ENCODE measurements around the gene ARHGAP15. TPM values are rescaled to one million over a fixed set of nuclear protein-coding genes. Genes with fewer than 3 reads are reported as not detected.

ARHGAP15 gene
- total and polyA plus RNA-seq, 7 experiments from 2014 or later = 164 to 311 (median 201) TPM

DNA sequence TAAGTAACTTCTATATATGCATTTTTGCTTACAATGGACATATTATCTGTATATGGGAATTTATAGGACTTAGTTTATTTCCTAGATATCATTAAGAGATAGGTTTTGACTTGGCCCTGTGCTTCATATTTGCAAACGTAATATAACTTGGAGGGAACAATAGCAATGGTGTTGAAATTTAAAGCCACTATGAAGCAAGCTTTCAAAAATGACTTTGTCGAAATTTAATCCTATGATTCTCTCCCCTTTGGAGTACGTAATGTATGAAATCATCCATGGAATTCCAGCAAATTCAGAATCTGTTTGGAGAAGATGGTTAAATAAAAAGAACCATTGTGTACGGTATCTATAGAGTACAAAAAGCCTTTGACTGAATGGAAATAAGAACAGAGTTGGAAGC is 486.3 kb downstream of the ARHGAP15 start:
- Histone ChIP-seq H3K4me3 (ENCODE audit: low read length) (no peak overlapping the region), H3K9me3 (ENCODE audit: control insufficient read depth in 2 of 3, low read length in 3 of 3) (no peaks in the 10 kb centered on the region), H3K27me3 (ENCODE audit: control insufficient read depth in 2 of 2, insufficient read depth in 2 of 2, low read length in 2 of 2) (no peaks in the 10 kb centered on the region), H3K4me1 (ENCODE audit: control insufficient read depth in 2 of 2, insufficient read depth in 2 of 2, low read length in 2 of 2) (peaks cover 0 to 6% of the 10 kb centered on the region in 2 donors), H3K27ac (ENCODE audit: low read depth, low read length) (no peak overlapping the region), H3K36me3 (ENCODE audit: control insufficient read depth in 2 of 3, insufficient read depth in 3 of 3, low read length in 3 of 3) (peaks cover 0 to 3% (median 0%) of the 10 kb centered on the region in 3 experiments)
- no peak for DNase-seq
- ChIA-PET POLR2A (no interaction called here), CTCF (no interaction called here)
- Mint-ChIP-seq H3K9me3 (no peaks in the 10 kb centered on the region), H3K27me3 (no peaks in the 10 kb centered on the region), H3K27ac (peak overlapping the region in 4 of 9 donors; percentile 15 to 60 (median 45)), H3K4me3 (peak overlapping the region in 4 of 10 donors; percentile 1 to 68 (median 10)), H3K36me3 (peaks cover 17 to 54% (median 45%) of the 10 kb centered on the region in 5 donors), H3K4me1 (peaks cover 15 to 72% (median 55%) of the 10 kb centered on the region in 7 donors)
- intact Hi-C loops (cut with micrococcal nuclease) = no loop called here
- no peak for ATAC-seq

DNA sequence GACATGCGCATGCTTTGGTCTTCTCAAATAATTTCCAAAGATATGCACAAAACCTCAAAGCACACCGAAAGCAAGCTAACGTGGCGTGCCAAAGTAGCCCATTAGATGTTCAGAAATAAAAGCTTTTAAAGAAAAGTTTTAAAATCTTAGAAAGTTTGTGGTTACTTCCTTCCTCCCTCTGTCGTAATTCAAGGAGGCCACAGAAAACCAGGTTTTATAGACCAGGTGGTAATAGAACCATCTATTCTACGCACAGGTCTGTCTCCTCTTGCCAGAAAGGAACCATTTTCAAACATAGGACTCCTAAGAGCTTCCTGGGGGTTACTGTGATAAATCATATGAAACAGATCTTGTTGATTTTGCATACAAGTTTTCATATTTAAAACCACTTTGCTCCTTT is 487.2 kb downstream of the ARHGAP15 start:
- ChIA-PET CTCF (no interaction called here), POLR2A (no interaction called here)
- Mint-ChIP-seq H3K4me1 (peaks cover 15 to 65% (median 48%) of the 10 kb centered on the region in 7 donors), H3K36me3 (peaks cover 13 to 46% (median 43%) of the 10 kb centered on the region in 5 donors), H3K27ac (peak overlapping the region in 4 of 9 donors; percentile 8 to 60 (median 36)), H3K4me3 (peak overlapping the region in 2 of 10 donors; percentile 1 to 26), H3K27me3 (no peaks in the 10 kb centered on the region), H3K9me3 (no peaks in the 10 kb centered on the region)
- no peak overlapping the region for H3K4me3 ChIP-seq (ENCODE audit: low read length)
- no peak overlapping the region for H3K27ac ChIP-seq (ENCODE audit: low read depth, low read length)
- H3K27me3 ChIP-seq (ENCODE audit: control insufficient read depth in 2 of 2, insufficient read depth in 2 of 2, low read length in 2 of 2) = no peaks in the 10 kb centered on the region
- peaks cover 0 to 4% (median 0%) of the 10 kb centered on the region in 3 experiments for H3K36me3 ChIP-seq (ENCODE audit: control insufficient read depth in 2 of 3, insufficient read depth in 3 of 3, low read length in 3 of 3)
- H3K9me3 ChIP-seq (ENCODE audit: control insufficient read depth in 2 of 3, low read length in 3 of 3) = no peaks in the 10 kb centered on the region
- peaks cover 0 to 6% of the 10 kb centered on the region in 2 donors for H3K4me1 ChIP-seq (ENCODE audit: control insufficient read depth in 2 of 2, insufficient read depth in 2 of 2, low read length in 2 of 2)
- intact Hi-C loops (cut with micrococcal nuclease) = no loop called here
- ATAC-seq (peak; percentile 36), DNase-seq (peak in 5 of 9 donors; percentile 3 to 23 (median 15))

DNA sequence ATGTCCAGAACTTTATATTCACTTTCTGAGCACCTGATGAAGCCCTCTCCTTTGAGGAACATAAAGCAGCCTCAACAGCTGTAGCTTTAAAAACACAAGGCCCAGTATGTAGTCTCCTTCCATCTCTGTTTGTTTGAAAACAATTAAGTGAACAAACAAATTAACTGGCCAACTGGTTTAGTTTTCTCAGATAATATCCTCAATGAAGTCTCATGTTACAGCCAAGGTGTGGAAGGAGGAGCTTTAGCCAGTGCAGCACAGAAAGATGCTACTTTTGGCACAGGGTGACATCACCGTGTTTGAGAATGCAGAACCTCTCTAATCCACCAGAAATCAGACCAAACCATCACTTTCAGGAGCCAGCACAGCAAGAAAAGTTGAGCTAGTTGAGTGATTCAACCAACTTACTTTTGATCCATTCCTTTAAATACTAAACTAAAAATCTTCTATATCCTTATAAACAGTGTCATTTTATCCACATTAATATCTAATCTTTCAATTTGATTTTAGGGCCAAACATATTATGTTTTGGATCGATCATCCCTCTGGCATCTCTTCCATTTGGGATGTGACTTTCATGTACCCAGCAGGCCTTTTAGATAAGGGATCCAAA is 488.7 kb downstream of the ARHGAP15 start:
- ChIA-PET POLR2A (interaction anchor here (0.6 kb wide), 2 partner anchors 23 to 71 kb away, joined by 3 read pairs; no protein-coding TSS in a partner anchor), CTCF (no interaction called here)
- ATAC-seq = no peak
- Histone ChIP-seq H3K4me1 (ENCODE audit: control insufficient read depth in 2 of 2, insufficient read depth in 2 of 2, low read length in 2 of 2) (peaks cover 0 to 6% of the 10 kb centered on the region in 2 donors), H3K36me3 (ENCODE audit: control insufficient read depth in 2 of 3, insufficient read depth in 3 of 3, low read length in 3 of 3) (peaks cover 0 to 4% (median under 1%) of the 10 kb centered on the region in 3 experiments), H3K27ac (ENCODE audit: low read depth, low read length) (no peak overlapping the region), H3K9me3 (ENCODE audit: control insufficient read depth in 2 of 3, low read length in 3 of 3) (no peaks in the 10 kb centered on the region), H3K4me3 (ENCODE audit: low read length) (no peak overlapping the region), H3K27me3 (ENCODE audit: control insufficient read depth in 2 of 2, insufficient read depth in 2 of 2, low read length in 2 of 2) (no peaks in the 10 kb centered on the region)
- intact Hi-C loops (cut with micrococcal nuclease) = no loop called here
- DNase-seq = no peak
- Mint-ChIP-seq H3K9me3 (peaks cover 0 to 1% (median 0%) of the 10 kb centered on the region in 11 donors), H3K4me1 (peaks cover 15 to 50% (median 35%) of the 10 kb centered on the region in 7 donors), H3K27ac (peak overlapping the region in 1 of 9 donors; percentile 35), H3K4me3 (no peak overlapping the region), H3K27me3 (no peaks in the 10 kb centered on the region), H3K36me3 (peaks cover 20 to 53% (median 48%) of the 10 kb centered on the region in 5 donors)

DNA sequence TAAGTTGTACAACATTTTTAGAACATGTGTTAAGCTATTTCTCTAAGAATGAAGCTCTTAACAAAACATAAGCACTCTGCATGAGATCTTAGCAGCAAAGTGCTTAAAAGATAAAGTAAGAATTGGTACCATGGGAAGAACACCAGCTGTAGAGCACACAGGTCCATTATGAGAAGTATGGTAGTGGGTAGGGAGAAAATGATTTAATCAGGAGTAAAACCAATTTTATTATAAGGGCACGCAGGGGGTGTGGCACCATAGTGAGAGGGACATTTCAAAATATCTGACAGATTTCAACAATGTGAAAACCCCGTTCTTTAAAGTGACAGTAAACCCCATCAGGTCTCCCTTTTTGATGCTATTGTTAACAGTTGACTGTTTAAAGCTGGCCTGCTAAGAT is 492.9 kb downstream of the ARHGAP15 start:
- H3K4me1 Mint-ChIP-seq = peaks cover 0 to 22% (median 7%) of the 10 kb centered on the region in 7 donors
- DNase-seq (no peak), ATAC-seq (no peak)
- H3K27ac ChIP-seq (ENCODE audit: low read depth, low read length) = no peak overlapping the region
- POLR2A ChIA-PET = interaction anchor here (0.6 kb wide), 2 partner anchors 105 to 382 kb away, joined by 3 to 4 read pairs; no protein-coding TSS in a partner anchor
- no peaks in the 10 kb centered on the region for H3K27me3 ChIP-seq (ENCODE audit: control insufficient read depth in 2 of 2, insufficient read depth in 2 of 2, low read length in 2 of 2)
- H3K27ac Mint-ChIP-seq = no peak overlapping the region
- CTCF ChIA-PET = no interaction called here
- no peaks in the 10 kb centered on the region for H3K27me3 Mint-ChIP-seq
- no peak overlapping the region for H3K4me3 ChIP-seq (ENCODE audit: low read length)
- H3K9me3 Mint-ChIP-seq = peaks cover 0 to 7% (median 3%) of the 10 kb centered on the region in 11 donors
- peaks cover 9 to 32% (median 17%) of the 10 kb centered on the region in 3 experiments for H3K36me3 ChIP-seq (ENCODE audit: control insufficient read depth in 2 of 3, insufficient read depth in 3 of 3, low read length in 3 of 3)
- H3K9me3 ChIP-seq (ENCODE audit: control insufficient read depth in 2 of 3, low read length in 3 of 3) = no peaks in the 10 kb centered on the region
- H3K36me3 Mint-ChIP-seq = peaks cover 38 to 81% (median 74%) of the 10 kb centered on the region in 5 donors
- no peaks in the 10 kb centered on the region for H3K4me1 ChIP-seq (ENCODE audit: control insufficient read depth in 2 of 2, insufficient read depth in 2 of 2, low read length in 2 of 2)
- intact Hi-C loops (cut with micrococcal nuclease) = no loop called here
- H3K4me3 Mint-ChIP-seq = no peak overlapping the region

DNA sequence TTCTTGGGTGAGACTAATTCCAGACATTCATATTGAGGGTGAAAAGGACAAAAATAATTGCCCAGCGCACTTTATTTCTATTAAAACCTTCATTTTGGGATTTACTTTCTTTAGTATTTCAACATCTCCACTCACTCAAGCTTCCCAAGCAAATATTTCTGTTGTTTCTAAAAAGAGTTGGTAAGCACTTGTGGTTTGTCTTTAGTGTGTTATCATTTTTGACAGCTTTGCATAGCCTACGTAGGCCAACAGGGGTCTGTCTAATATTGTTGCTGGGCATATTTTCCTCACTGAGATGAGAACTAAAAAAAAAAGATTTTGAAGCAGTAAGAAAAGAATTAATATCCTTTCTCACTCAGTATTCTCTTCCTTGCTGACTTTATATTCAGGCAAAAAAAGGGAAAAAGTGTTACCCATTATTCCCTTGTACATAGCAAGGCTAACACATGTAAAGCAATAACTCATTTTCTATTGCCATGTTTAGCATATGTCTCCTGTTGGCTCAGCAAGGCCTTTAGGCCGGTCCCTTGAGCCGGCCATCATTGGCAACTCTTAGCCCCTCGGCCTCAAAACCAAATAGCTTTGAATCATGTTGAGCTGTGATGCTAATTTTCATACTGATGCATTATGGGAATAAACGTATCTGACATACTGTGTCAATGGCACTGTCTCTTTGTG is 494.2 kb downstream of the ARHGAP15 start:
- ChIA-PET CTCF (no interaction called here), POLR2A (no interaction called here)
- no peaks in the 10 kb centered on the region for H3K27me3 Mint-ChIP-seq
- Histone ChIP-seq H3K27me3 (ENCODE audit: control insufficient read depth in 2 of 2, insufficient read depth in 2 of 2, low read length in 2 of 2) (no peaks in the 10 kb centered on the region), H3K4me3 (ENCODE audit: low read length) (no peak overlapping the region), H3K36me3 (ENCODE audit: control insufficient read depth in 2 of 3, insufficient read depth in 3 of 3, low read length in 3 of 3) (peaks cover 9 to 42% (median 17%) of the 10 kb centered on the region in 3 experiments), H3K4me1 (ENCODE audit: control insufficient read depth in 2 of 2, insufficient read depth in 2 of 2, low read length in 2 of 2) (no peaks in the 10 kb centered on the region), H3K27ac (ENCODE audit: low read depth, low read length) (no peak overlapping the region), H3K9me3 (ENCODE audit: control insufficient read depth in 2 of 3, low read length in 3 of 3) (no peaks in the 10 kb centered on the region)
- H3K36me3 Mint-ChIP-seq = peaks cover 44 to 86% (median 81%) of the 10 kb centered on the region in 5 donors
- ATAC-seq (no peak), DNase-seq (no peak)
- peaks cover 0 to 27% (median 7%) of the 10 kb centered on the region in 7 donors for H3K4me1 Mint-ChIP-seq
- intact Hi-C loops (cut with micrococcal nuclease) = loop anchor here in 1 of 2 donors (1.0 kb wide), 1 partner anchor 17 kb away; no protein-coding TSS in a partner anchor
- H3K27ac Mint-ChIP-seq = peak overlapping the region in 2 of 9 donors; percentile 30 to 44
- H3K4me3 Mint-ChIP-seq = no peak overlapping the region
- peaks cover 0 to 7% (median 4%) of the 10 kb centered on the region in 11 donors for H3K9me3 Mint-ChIP-seq

DNA sequence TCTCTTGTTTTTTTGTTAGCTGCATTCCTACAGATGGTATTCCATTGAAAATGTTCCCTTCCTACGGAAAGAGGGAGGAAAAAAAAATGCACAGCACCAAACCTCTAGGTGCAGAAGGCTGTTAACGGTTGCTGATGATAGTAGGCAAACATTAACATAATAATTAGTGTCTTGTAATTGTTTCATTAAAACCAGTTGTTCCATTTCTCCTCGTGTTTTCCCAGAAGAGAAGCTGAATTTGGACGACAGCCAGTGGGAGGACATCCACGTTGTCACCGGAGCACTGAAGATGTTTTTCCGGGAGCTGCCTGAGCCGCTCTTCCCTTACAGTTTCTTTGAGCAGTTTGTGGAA is 494.7 kb downstream of the ARHGAP15 start:
- no peaks in the 10 kb centered on the region for H3K4me1 ChIP-seq (ENCODE audit: control insufficient read depth in 2 of 2, insufficient read depth in 2 of 2, low read length in 2 of 2)
- H3K27me3 ChIP-seq (ENCODE audit: control insufficient read depth in 2 of 2, insufficient read depth in 2 of 2, low read length in 2 of 2) = no peaks in the 10 kb centered on the region
- H3K9me3 ChIP-seq (ENCODE audit: control insufficient read depth in 2 of 3, low read length in 3 of 3) = no peaks in the 10 kb centered on the region
- peaks cover 48 to 91% (median 86%) of the 10 kb centered on the region in 5 donors for H3K36me3 Mint-ChIP-seq
- H3K4me3 ChIP-seq (ENCODE audit: low read length) = no peak overlapping the region
- intact Hi-C loops (cut with micrococcal nuclease) = loop anchor here in 1 of 2 donors (1.0 kb wide), 1 partner anchor 18 kb away; no protein-coding TSS in a partner anchor
- DNase-seq = no peak
- no peak overlapping the region for H3K4me3 Mint-ChIP-seq
- no peaks in the 10 kb centered on the region for H3K27me3 Mint-ChIP-seq
- H3K27ac Mint-ChIP-seq = no peak overlapping the region
- peaks cover 0 to 7% (median 4%) of the 10 kb centered on the region in 11 donors for H3K9me3 Mint-ChIP-seq
- H3K36me3 ChIP-seq (ENCODE audit: control insufficient read depth in 2 of 3, insufficient read depth in 3 of 3, low read length in 3 of 3) = peaks cover 9 to 42% (median 17%) of the 10 kb centered on the region in 3 experiments
- POLR2A ChIA-PET = no interaction called here
- H3K27ac ChIP-seq (ENCODE audit: low read depth, low read length) = no peak overlapping the region
- CTCF ChIA-PET = no interaction called here
- ATAC-seq = no peak
- peaks cover 4 to 31% (median 10%) of the 10 kb centered on the region in 7 donors for H3K4me1 Mint-ChIP-seq

Data from naive thymus-derived CD4-positive, alpha-beta T cell (primary cell).